BE2C (cell line): ENCODE data around the gene BACH2.

Experiments used
- DNase-seq: peaks from one replicate; pipeline ENCODE4 v3.0.0-alpha.2; 2020
- H3K27me3 ChIP-seq: fragments of 250-450 bp; sonication (Bioruptor Pico); 2 replicates; pipeline ENCODE4 v1.5.1; 2020; ENCODE audit warnings: mild to moderate bottlenecking
- H3K36me3 ChIP-seq: fragments of 250-450 bp; sonication (Bioruptor Pico); 2 replicates; pipeline ENCODE4 v1.5.1; 2020; ENCODE audit warnings: mild to moderate bottlenecking
- H3K4me1 ChIP-seq: fragments of 250-450 bp; sonication (Bioruptor Pico); 2 replicates; pipeline ENCODE4 v1.5.1; 2020
- H3K4me3 ChIP-seq: 2 replicates; pipeline ENCODE4 v1.5.1; 2011; ENCODE audit warnings: low read depth, low read length
- H3K9me3 ChIP-seq: fragments of 250-450 bp; sonication (Bioruptor Pico); 2 replicates; pipeline ENCODE4 v1.5.1; 2020
- TF ChIP-seq, protein P1 (sequence below): IDR thresholded peaks from 2 replicates; pipeline ENCODE4 v1.5.1; 2012; ENCODE audit warnings: mild to moderate bottlenecking, low read depth, low read length

Gene BACH2

GRCh38 chr6:90086517-90086916, 210.1 kb downstream of the BACH2 start:
- H3K9me3 ChIP-seq = no peaks in the 10 kb centered on the region
- no peaks in the 10 kb centered on the region; the same call in 1 of the 2 replicates for H3K27me3 ChIP-seq
- TF ChIP-seq, protein P1, sequence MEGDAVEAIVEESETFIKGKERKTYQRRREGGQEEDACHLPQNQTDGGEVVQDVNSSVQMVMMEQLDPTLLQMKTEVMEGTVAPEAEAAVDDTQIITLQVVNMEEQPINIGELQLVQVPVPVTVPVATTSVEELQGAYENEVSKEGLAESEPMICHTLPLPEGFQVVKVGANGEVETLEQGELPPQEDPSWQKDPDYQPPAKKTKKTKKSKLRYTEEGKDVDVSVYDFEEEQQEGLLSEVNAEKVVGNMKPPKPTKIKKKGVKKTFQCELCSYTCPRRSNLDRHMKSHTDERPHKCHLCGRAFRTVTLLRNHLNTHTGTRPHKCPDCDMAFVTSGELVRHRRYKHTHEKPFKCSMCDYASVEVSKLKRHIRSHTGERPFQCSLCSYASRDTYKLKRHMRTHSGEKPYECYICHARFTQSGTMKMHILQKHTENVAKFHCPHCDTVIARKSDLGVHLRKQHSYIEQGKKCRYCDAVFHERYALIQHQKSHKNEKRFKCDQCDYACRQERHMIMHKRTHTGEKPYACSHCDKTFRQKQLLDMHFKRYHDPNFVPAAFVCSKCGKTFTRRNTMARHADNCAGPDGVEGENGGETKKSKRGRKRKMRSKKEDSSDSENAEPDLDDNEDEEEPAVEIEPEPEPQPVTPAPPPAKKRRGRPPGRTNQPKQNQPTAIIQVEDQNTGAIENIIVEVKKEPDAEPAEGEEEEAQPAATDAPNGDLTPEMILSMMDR = no peak
- H3K4me1 ChIP-seq = no peaks in the 10 kb centered on the region
- H3K36me3 ChIP-seq = no peaks in the 10 kb centered on the region
- DNase-seq = no peak
- no peak overlapping the region for H3K4me3 ChIP-seq

- no peak overlapping the region for H3K4me3 ChIP-seq
- no peaks in the 10 kb centered on the region for H3K4me1 ChIP-seq
- TF ChIP-seq, protein P1 = no peak
- no peaks in the 10 kb centered on the region for H3K36me3 ChIP-seq
- peaks cover 6% of the 10 kb centered on the region for H3K27me3 ChIP-seq
- DNase-seq = no peak
- no peaks in the 10 kb centered on the region for H3K9me3 ChIP-seq
Measured at GRCh38 chr6:90083891-90084290, 212.8 kb downstream of the BACH2 start.

GRCh38 chr6:90082847-90083246, 213.8 kb downstream of the BACH2 start:
- no peak for DNase-seq

DNA sequence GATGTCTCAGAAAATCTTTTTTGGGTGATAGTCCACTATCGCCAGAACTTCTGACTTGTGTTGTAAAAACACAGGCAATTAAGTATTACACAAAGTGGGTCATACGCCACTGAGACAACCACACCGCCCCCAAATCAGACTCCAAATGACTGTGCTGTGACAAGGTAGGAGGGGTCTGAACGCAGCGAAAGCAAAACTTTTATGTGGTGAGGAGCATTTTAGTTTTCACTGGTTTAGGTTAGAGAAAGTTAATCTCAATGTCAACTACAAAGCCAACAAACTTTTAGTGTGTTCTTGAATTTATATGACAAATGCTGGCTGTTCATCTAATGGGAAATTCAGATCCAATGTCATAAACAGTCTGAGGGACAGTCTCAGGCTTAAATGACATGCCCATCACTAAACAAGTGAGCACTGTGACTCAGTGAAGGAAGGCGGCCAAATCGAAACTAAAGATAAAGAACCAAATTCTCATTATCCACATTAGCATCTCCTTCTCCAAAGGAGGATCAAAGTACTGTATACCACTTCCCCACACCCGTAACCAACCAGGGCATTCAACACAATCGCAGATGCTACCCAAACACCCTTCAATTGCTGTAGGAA, 215.7 kb downstream of the BACH2 start:
- H3K4me1 ChIP-seq = no peaks in the 10 kb centered on the region
- TF ChIP-seq, protein P1 = no peak
- no peaks in the 10 kb centered on the region for H3K9me3 ChIP-seq
- peaks cover 33% of the 10 kb centered on the region for H3K27me3 ChIP-seq
- no peak for DNase-seq
- H3K4me3 ChIP-seq = no peak overlapping the region
- no peaks in the 10 kb centered on the region for H3K36me3 ChIP-seq

More at GRCh38 chr6:90082847-90083246, 213.8 kb downstream of the BACH2 start:
- Histone ChIP-seq H3K27me3 (peaks cover 14% of the 10 kb centered on the region), H3K36me3 (no peaks in the 10 kb centered on the region), H3K4me1 (no peaks in the 10 kb centered on the region), H3K4me3 (no peak overlapping the region), H3K9me3 (no peaks in the 10 kb centered on the region)
- TF ChIP-seq, protein P1 = no peak

DNA sequence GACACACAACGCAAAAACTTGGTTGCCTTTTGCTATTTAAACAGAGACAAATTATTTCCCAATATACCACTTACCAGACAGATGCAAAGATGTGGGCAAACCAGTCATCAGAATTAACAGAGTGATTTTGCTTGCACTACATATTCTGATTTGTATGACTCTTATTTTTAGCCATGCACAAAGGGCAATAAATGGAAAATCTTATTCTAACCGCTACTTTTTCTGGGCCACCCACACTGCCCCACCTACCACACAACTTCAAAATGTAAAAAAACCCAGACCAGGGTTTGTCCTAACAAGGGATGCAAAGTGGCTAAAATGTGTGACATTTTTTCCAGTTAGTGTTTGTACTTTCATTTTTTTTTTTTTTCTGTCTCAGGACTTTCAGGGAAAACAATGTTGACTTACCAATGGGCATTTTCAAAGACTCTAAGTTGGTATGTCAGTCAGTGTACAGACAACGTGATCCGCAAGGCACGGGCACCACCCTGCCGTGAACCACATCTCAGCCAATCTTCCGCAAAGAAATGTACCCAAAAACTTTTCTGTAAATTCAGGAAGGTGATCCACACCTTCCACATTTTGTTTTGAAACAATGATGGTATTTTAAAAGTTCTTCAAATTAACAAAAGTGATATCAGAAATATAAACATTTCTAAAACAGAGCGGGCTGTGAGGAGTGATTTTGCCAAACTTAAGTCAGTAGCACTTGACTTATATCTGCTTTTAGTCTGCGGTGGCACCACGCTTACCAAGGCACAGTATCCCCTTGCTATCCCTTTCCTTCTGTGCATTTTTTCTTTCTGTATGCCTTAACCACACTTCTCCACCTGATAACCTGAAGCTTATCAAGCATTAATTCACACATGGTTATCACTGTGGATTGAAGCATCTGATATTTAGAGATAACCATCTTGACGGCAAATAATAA, 216.8 kb downstream of the BACH2 start:
- no peak overlapping the region for H3K4me3 ChIP-seq
- DNase-seq = no peak
- no peaks in the 10 kb centered on the region for H3K36me3 ChIP-seq

More for the DNA sequence above, 216.8 kb downstream of the BACH2 start:
- TF ChIP-seq, protein P1 = no peak
- peaks cover 44% of the 10 kb centered on the region for H3K27me3 ChIP-seq
- no peaks in the 10 kb centered on the region for H3K9me3 ChIP-seq
- no peaks in the 10 kb centered on the region for H3K4me1 ChIP-seq
